Thyroid gland (tissue), 4 donors: Measurements from ENCODE around the gene MEPCE. TPM values are rescaled to one million over a fixed set of nuclear protein-coding genes. Genes with fewer than 3 reads are reported as not detected.
A peak's percentile ranks its signal among the peaks of the same experiment; 100 is the strongest.

Source experiments
- DNase-seq, 2 donors: peaks; one replicate each; pipeline ENCODE4 v3.0.0-alpha.2; 2019
- H3K27ac ChIP-seq, 3 donors: fragments of 200-600 bp; sonication (generic); 1 replicate in 2 of 3; 2 replicates in 1 of 3; pipeline ENCODE4 v1.5.1; 2016 to 2019; ENCODE audit warnings: mild to moderate bottlenecking in 1 of 3, moderate library complexity in 1 of 3
- H3K27me3 ChIP-seq: fragments of 200-600 bp; sonication (generic); one replicate; pipeline ENCODE4 v1.5.1; 2019
- H3K36me3 ChIP-seq, 2 donors: fragments of 200-600 bp; sonication (generic); one replicate each; pipeline ENCODE4 v1.5.1; 2016 to 2019
- H3K4me1 ChIP-seq, 2 donors: fragments of 200-600 bp; sonication (generic); one replicate each; pipeline ENCODE4 v1.5.1; 2017 to 2019
- H3K4me3 ChIP-seq, 3 donors: fragments of 200-600 bp; sonication (generic); replicated peaks in 1 of 3; 1 replicate in 2 of 3; 2 replicates in 1 of 3; pipeline ENCODE4 v1.5.1; 2016; ENCODE audit warnings: mild to moderate bottlenecking in 1 of 3
- H3K9me3 ChIP-seq: fragments of 200-600 bp; sonication (generic); one replicate; pipeline ENCODE4 v1.5.1; 2017
- POLR2A ChIP-seq, 2 donors: fragments of 450-650 bp; IDR thresholded peaks; one replicate each; pipeline ENCODE4 v1.6.1; 2017; ENCODE audit warnings: antibody characterized with exemption in 2 of 2, mild to moderate bottlenecking in 2 of 2, moderate library complexity in 1 of 2
- WGBS, 2 donors: methylation state at CpG; one replicate each; pipeline ENCODE4 v1.1.5; 2017; 5-methylcytosine and 5-hydroxymethylcytosine counted together
- intact Hi-C: fragments of 100-400 bp; cut with DNase I; formaldehyde crosslinking; loops from one replicate; pipeline ENCODE4 v1.15.1; 2023
- total RNA-seq, 4 donors: library from RNA; depleted of rRNA; stranded (reverse); fragments of >200 nt; gene quantifications; one replicate each; pipeline ENCODE4 v1.2.3, GENCODE V29; 2016
- TF ChIP-seq, protein P1 (sequence below), 6 experiments: fragments of 200-600 bp in 3 of 6; fragments of 450-650 bp in 3 of 6; sonication (generic) in 3 of 6; IDR thresholded peaks; one replicate each; pipeline ENCODE4 v1.5.1; 2016 to 2019; ENCODE audit warnings: antibody characterized with exemption in 6 of 6, mild to moderate bottlenecking in 2 of 6, inconsistent platforms in 1 of 6, moderate library complexity in 1 of 6

MEPCE gene
- total RNA-seq, 4 donors from 2014 or later, result 42.9 to 48.7 (median 45.6) TPM

- H3K9me3 ChIP-seq, result no peaks in the 10 kb centered on the region
- H3K36me3 ChIP-seq, result peaks cover 0 to 5% of the 10 kb centered on the region in 2 donors
- 5 to 8% methylated on average over 5 to 8 of the region's 16 CpGs for WGBS, 2 donors
- intact Hi-C loops, result no loop called here
- TF ChIP-seq POLR2A (IDR thresholded peaks at IDR 0.05), result no peak
- TF ChIP-seq, protein P1, sequence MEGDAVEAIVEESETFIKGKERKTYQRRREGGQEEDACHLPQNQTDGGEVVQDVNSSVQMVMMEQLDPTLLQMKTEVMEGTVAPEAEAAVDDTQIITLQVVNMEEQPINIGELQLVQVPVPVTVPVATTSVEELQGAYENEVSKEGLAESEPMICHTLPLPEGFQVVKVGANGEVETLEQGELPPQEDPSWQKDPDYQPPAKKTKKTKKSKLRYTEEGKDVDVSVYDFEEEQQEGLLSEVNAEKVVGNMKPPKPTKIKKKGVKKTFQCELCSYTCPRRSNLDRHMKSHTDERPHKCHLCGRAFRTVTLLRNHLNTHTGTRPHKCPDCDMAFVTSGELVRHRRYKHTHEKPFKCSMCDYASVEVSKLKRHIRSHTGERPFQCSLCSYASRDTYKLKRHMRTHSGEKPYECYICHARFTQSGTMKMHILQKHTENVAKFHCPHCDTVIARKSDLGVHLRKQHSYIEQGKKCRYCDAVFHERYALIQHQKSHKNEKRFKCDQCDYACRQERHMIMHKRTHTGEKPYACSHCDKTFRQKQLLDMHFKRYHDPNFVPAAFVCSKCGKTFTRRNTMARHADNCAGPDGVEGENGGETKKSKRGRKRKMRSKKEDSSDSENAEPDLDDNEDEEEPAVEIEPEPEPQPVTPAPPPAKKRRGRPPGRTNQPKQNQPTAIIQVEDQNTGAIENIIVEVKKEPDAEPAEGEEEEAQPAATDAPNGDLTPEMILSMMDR (IDR thresholded peaks at IDR 0.05), result no peak
- no peak for DNase-seq
- peak overlapping the region; percentile 58 to 92 (median 83) for H3K27ac ChIP-seq
- peak overlapping the region; percentile 44 to 97 (median 94) for H3K4me3 ChIP-seq
- H3K27me3 ChIP-seq, result no peaks in the 10 kb centered on the region
- peaks cover 42 to 43% of the 10 kb centered on the region in 2 donors for H3K4me1 ChIP-seq
Observed at GRCh38 chr7:100477871-100478267, 48.2 kb downstream of the MEPCE start.

DNA sequence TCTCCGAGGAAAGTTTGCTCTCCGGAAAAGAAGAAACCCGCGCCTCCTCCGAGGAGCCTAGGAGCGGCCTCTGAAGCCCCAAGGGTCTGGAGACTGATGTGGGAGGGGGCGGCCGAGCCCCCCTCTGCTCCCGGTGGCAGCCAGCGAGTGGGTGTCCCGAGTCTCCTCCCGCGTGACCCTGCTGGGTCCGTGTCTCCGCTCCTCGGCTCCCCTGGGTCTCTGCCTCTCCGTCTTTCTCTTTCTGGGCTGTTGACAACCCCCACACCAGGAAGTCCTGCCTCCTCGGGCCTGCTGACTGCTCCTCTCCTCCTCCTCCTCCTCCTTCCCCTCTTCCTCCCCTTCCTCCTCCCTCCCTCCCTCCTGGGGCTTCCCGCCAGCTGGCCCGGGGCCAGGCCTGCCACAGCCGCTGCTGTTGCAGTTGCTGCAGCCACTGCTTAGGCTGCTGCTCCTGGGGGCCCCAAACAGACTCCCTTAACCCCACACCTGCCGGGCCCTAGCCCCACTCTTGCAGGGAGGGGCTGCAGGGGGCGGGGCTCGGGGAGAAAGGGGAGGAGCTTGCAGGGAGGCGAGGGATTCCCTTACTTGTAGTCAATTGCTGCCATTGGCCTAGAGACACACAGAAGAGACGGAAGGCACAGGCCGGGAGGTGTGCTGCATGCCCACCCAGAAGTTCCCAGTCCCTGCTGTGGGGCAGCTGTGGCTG is 49.5 kb downstream of the MEPCE start, which contains the start of gene TSC22D4:
TSS of gene TSC22D4 (minus strand) at position 257 of the 703 bp plus-strand sequence. CDS start 1,176 bp downstream, outside the sequence.
- no peaks in the 10 kb centered on the region for H3K27me3 ChIP-seq
- peak within 1 kb of the TSS; percentile 80 to 97 (median 94) for H3K4me3 ChIP-seq
- intact Hi-C loops, result no loop called here
- peak; percentile 96 to 97 for DNase-seq
- H3K4me1 ChIP-seq, result peaks cover 37 to 40% of the 10 kb centered on the region in 2 donors
- H3K27ac ChIP-seq, result peak within 1 kb of the TSS; percentile 83 to 92 (median 91)
- no peaks in the 10 kb centered on the region for H3K9me3 ChIP-seq
- 1 to 6% methylated on average over 17 to 21 of the region's 27 CpGs for WGBS, 2 donors
- no peaks in the 10 kb centered on the region for H3K36me3 ChIP-seq
- TF ChIP-seq, protein P1 (IDR thresholded peaks at IDR 0.05), result no peak
- TF ChIP-seq POLR2A (IDR thresholded peaks at IDR 0.05), result peak; percentile 18 to 95

DNA sequence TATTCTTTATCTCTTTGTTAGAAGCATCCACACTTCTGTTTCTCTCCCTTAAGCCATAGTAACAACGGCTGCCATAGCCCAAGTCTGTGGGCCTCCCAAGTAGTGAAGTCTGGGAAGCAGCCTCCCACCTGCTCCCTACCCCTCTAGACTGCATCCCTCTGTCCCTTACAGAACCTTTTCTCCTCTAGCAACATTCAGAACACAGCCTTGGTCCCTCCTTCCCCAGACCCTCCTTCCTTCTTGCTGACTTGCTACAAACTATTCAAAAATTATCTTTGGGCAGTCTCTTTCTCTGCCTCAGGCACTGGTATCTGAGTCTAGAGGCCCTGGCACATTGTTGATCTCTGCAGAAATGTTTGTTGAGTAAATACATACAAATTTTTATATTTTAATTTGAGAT is 51.8 kb downstream of the MEPCE start:
- H3K9me3 ChIP-seq, result no peaks in the 10 kb centered on the region
- intact Hi-C loops, result loop anchor here (5.0 kb wide), 1 partner anchor 76 kb away; no protein-coding TSS in a partner anchor
- H3K4me1 ChIP-seq, result peaks cover 26% of the 10 kb centered on the region in 2 donors
- TF ChIP-seq POLR2A (IDR thresholded peaks at IDR 0.05), result no peak
- TF ChIP-seq, protein P1 (IDR thresholded peaks at IDR 0.05), result no peak
- H3K36me3 ChIP-seq, result no peaks in the 10 kb centered on the region
- no peak overlapping the region for H3K27ac ChIP-seq
- H3K27me3 ChIP-seq, result no peaks in the 10 kb centered on the region
- no peak overlapping the region for H3K4me3 ChIP-seq
- WGBS, 2 donors, result 84 to 97% methylated on average over 1 of the region's 1 CpG
- DNase-seq, result no peak

DNA sequence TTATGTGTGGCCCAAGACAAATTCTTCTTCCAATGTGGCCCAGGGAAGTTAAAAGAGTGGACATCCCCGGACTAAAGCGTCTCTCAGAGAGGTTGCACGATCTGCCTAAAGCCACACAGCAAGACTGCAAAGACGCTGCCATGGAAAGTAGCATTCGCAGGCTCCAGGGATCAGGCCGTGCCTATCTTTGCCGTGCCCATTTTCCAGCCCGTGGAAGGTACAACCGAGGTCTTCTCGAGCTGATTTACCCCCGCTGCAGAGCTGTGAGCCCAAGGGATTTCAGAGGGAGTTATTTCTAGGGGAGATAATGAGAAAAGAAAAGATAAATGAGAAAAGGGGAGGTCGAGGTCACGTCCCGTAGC is 53.1 kb downstream of the MEPCE start:
- H3K27me3 ChIP-seq, result no peaks in the 10 kb centered on the region
- DNase-seq, result no peak
- no peaks in the 10 kb centered on the region for H3K36me3 ChIP-seq
- intact Hi-C loops, result loop anchor here (5.0 kb wide), 1 partner anchor 75 kb away; no protein-coding TSS in a partner anchor
- peaks cover 14 to 16% of the 10 kb centered on the region in 2 donors for H3K4me1 ChIP-seq
- TF ChIP-seq, protein P1 (IDR thresholded peaks at IDR 0.05), result no peak
- no peak for TF ChIP-seq POLR2A (IDR thresholded peaks at IDR 0.05)
- H3K4me3 ChIP-seq, result peak overlapping the region in 1 of 3 donors; percentile 60
- WGBS, 2 donors, result 48 to 51% methylated on average over 14 of the region's 14 CpGs
- H3K27ac ChIP-seq, result peak overlapping the region in 1 of 3 donors; percentile 51
- no peaks in the 10 kb centered on the region for H3K9me3 ChIP-seq
